NCI-H526 treated with DMSO at 0.1 percent for 48 hours (cell line): Measurements from ENCODE around the gene SORCS2.

ENCODE experiments used
- DNase-seq: peaks from one replicate; lab custom pipeline; 2025; lab: John Stamatoyannopoulos, UW

Gene SORCS2

DNA sequence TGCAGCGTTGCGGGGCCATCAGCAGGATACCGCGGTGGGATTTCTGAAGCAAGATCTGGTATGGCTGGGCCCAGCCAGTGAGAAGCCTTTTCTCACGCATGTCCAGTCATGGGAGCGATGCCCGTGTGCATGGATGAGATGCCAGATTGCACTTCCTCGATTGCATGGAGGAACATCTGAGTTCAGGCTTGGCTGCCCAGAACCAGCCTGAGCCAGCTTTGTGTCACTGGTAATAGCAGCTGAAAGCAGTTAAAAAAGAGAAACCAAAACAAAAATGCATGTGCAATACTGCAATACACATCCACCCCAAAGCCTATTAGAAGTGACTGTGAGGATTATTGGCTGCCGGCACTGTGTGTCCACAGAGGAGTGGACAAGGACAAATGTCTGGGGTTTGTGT, 183.1 kb downstream of the SORCS2 start:
- DNase-seq: no peak

GRCh38 chr4:7377223-7377865, 185.0 kb downstream of the SORCS2 start:
- DNase-seq: no peak

DNA sequence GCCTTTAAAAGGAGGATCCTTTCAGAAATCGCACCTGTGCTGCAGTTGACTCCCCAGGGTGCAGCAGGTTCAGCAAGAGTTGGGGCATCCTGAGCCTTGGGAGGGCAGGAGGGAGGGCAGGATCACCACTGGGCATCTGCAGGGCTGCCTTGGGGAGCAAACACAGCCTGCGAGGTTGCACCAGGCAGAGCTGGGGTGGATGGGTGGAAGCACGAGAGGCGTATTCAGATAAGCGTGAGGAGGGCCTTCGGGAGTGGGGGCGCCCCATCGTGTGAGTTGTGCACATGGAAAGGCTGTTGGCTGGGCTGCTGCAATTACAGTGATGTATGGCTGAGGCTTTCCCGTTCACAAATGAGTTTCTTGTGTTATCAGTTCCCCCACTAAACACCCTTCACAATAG, 186.8 kb downstream of the SORCS2 start:
- no peak for DNase-seq

GRCh38 chr4:7379719-7380118, 187.4 kb downstream of the SORCS2 start:
- DNase-seq: no peak

GRCh38 chr4:7381221-7381889, 189.0 kb downstream of the SORCS2 start:
- no peak for DNase-seq

DNA sequence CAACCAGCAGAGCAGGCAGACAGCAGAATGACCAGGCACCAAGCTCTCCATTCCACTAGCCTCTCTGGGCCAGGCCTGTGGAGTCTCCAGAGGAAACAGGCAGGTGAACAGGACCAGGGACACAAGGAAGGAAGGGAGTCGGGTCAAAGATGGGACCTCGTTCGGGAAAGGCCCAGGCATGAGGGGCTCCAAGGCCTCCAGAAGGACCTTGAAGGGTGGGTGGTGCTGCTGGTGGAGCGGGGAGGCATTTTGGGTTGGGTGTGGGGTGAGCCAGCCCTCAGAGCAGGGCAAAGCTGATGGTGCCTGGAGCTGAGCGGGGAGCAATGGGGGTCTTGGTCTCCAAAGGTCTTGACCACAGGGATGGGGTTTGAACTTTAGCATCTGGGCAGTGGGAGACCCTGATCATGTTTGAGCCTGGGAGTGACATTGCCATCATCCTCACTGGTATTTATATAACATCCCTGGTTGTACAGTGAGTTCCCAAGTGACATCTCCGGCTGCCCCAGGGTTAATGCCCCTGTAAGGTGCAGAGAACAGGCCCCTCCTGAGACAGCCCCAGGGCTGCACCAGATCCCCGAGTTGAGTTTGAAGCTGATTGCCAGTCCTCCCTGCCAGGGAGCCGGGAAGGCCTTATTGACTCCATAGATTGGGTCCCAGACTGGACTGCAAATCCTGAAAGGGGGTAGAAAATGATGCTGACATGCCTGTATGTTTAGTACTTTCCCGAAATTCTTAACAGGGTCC, 189.7 kb downstream of the SORCS2 start:
- DNase-seq: no peak

DNA sequence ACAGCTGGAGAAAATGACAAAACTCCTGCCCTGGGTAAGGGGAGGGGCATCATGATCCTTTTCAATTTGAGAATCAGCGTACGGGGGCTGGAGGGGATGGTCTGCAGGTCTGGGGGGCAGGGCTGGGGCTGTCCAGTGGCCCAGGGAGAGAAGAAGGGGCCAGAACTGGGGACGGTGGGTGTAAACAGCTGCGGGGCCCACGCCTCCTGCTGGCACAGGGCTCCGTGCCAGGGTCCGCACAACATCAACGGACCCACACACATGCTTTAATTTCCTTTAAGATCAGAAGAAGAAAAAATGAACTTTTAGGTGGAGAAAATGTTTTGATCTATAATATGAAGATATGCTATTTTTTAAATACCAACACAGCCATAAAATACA, 190.3 kb downstream of the SORCS2 start:
- no peak for DNase-seq

GRCh38 chr4:7383266-7383665, 190.9 kb downstream of the SORCS2 start:
- DNase-seq: no peak

- no peak for DNase-seq
Observed at GRCh38 chr4:7384003-7384928, 191.9 kb downstream of the SORCS2 start.

DNA sequence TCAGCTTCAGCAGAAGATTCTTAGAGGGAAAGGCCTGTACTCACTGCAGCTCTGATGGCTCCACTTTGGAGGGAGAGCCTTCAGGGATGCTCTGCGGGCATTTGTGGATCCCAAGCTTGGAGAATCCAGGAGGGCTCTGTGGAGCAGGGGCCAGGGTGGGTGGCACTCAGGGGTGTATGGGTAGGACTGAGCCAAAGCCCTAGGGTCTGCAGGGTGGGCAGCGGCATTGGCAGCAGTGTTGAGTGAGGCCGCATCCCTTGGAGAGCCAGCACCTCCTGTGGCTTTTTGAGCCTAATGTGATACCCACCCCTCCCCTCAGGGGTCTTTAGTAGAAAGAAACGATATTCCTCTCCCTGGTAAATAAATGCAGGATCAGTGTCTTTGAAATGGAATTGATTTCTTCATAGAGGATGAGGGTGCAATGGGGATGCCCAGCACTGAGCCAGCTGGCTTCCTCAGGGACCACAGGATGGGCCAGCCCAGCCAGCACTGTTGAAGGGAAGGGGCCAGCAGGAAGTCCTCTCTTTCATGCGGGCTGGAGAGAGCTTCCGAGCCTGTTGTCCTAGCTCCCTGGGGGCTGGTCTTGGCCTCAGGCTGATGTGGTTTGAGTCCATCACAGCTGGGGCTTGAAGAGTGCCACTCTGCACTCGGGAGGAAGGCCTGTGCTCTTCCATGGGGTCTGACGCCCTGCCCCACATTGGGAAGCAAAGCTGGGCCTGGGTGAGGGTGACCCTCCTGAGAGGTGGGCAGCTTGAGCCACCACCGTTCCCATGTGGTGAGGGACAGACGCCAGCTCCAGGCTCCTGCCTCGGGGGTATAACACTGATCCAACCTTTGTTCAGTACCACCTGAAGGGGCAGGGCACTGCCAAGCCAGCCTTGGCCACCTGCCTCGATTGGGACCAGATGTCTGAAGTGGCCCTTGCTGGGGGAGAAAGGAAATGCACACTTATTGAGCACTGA, 192.9 kb downstream of the SORCS2 start:
- no peak for DNase-seq

DNA sequence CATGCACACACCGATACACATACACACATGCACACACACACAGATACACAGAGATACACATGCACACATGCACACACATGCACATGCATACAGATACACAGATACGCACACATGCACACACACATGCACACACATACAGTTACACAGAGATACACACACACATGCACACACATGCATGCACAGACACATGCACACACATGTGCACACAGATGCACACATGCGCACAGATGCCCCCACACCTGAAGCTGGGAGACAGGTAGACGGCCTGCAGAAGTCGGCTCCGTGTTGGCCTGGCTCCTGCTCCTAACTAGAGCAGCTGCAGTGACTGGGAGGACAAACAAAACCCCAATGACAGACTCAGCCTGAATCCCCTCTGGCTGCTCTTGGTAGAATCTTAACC, 195.6 kb downstream of the SORCS2 start:
- DNase-seq: no peak

DNA sequence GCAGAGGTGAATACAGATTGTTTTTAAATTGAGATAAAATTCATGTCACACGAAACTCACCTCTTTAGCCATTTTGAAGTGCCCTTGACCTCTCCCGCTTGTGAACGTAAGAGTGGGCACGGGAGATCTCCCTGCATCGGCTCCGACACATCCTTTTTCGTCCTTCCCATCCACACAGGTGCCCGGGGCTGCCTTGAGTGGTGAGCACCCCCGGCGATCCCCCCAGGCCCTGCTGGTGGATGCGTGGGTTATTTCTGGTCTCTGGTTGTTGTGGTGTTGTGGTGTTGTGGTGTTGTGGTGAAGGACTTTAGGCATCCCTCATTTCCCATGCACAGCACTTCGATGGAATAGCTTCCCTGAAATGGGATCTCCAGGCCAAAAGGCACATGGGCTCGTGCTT, 196.3 kb downstream of the SORCS2 start:
- DNase-seq: no peak

- DNase-seq: no peak
Observed at GRCh38 chr4:7389101-7389701, 196.9 kb downstream of the SORCS2 start.

GRCh38 chr4:7389719-7390118, 197.4 kb downstream of the SORCS2 start:
- no peak for DNase-seq

GRCh38 chr4:7390336-7390735, 198.0 kb downstream of the SORCS2 start:
- no peak for DNase-seq

- no peak for DNase-seq
Observed at GRCh38 chr4:7390906-7391636, 198.7 kb downstream of the SORCS2 start.

GRCh38 chr4:7391637-7392437, 199.5 kb downstream of the SORCS2 start:
- no peak for DNase-seq

DNA sequence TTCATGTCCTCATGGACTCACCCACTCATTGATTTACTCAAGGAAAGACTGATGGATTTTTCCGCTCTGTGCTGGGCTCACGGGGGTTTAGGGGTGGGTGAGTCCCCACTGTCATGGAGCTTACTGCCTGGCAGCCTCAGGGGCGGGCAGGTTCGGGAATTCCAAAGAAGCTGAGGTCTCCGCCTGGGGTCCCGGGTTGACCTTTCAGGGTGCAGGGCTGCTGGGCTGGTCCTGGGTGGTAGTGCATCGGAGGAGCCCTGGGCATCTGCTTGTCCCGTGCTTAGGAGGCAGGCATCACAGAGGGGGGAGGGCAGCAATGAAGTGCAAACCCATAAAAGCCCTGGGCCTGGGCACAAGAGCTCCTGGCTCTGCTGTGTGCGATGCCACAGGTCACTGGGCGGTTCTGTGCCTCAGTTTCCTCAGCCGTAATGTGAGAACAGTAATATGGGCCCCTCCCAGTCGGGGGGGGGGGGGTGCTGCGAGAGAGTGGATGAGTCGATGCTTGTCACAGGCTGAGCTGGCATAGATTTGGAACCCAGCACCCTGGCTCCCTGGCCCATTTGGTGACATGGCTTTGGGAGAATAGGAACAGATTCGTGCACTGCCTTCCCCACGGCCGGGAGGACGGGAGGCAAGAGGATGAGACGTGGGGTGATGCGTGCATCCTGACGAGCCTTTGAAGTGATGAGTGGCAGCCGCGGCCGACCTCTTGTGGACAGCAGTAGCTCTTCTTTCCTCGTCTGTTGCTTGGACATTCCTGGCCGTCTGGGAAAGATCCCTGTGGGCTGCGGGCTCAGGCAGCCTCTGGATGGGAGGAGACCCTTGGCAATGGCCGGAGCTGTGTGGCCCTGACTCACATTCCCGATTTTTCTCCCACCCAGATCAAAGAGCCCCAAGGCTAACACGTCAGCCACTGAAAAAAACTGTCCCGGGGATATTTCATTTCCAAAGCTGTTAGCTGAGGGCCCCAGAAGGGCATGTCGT, 200.4 kb downstream of the SORCS2 start:
- DNase-seq: no peak
